Epithelial cell of esophagus (primary cell): ENCODE measurements around the gene KRT75.

Experiments used
- DNase-seq: peaks from one replicate; pipeline ENCODE4 v3.0.0; 2010; ENCODE audit warnings: low read depth
- H3K4me3 ChIP-seq: 2 replicates; pipeline ENCODE4 v1.5.1; 2011; ENCODE audit warnings: mild to moderate bottlenecking, low read length, control low read depth
- TF ChIP-seq, protein P1 (sequence below): IDR thresholded peaks from 2 replicates; pipeline ENCODE4 v1.5.1; 2011; ENCODE audit warnings: low read depth, mild to moderate bottlenecking, low read length, control low read depth, inconsistent platforms; ENCODE audit not compliant: insufficient read depth; ENCODE audit errors: missing control alignments

KRT75 gene

DNA sequence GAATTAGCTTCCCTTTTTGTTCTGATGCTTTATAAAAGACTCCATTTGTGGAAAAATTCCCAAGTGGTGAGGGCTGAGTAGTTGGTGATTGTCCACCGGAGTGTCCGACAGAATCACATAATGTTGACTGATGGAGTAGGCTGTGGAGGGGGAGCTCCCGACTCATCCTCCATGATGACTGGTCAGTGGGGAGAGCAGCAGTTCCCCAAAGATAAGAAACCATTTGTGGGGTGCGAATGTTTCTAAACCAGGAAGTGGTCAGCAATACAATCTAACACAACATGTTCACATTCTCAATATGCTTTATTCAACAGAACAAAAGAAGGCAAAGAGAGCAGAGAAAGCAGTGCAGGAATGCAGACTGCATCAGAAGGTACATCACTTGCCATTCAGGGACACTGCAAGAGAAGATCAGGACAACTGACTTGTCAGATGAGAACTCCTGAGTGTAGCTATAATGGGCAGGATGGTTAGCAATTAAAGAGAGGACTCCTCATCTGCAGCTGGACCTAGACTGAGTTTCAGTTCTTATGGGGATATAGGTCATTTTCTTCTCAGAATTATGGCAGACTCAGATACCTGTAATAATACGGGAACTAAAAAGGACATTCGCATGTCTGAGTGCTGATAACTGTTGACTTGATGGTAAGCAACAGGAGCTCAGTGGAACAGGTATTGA lies 12.3 kb upstream of the KRT75 start:
- peak; percentile 54 for DNase-seq
- TF ChIP-seq, protein P1, sequence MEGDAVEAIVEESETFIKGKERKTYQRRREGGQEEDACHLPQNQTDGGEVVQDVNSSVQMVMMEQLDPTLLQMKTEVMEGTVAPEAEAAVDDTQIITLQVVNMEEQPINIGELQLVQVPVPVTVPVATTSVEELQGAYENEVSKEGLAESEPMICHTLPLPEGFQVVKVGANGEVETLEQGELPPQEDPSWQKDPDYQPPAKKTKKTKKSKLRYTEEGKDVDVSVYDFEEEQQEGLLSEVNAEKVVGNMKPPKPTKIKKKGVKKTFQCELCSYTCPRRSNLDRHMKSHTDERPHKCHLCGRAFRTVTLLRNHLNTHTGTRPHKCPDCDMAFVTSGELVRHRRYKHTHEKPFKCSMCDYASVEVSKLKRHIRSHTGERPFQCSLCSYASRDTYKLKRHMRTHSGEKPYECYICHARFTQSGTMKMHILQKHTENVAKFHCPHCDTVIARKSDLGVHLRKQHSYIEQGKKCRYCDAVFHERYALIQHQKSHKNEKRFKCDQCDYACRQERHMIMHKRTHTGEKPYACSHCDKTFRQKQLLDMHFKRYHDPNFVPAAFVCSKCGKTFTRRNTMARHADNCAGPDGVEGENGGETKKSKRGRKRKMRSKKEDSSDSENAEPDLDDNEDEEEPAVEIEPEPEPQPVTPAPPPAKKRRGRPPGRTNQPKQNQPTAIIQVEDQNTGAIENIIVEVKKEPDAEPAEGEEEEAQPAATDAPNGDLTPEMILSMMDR = no peak

DNA sequence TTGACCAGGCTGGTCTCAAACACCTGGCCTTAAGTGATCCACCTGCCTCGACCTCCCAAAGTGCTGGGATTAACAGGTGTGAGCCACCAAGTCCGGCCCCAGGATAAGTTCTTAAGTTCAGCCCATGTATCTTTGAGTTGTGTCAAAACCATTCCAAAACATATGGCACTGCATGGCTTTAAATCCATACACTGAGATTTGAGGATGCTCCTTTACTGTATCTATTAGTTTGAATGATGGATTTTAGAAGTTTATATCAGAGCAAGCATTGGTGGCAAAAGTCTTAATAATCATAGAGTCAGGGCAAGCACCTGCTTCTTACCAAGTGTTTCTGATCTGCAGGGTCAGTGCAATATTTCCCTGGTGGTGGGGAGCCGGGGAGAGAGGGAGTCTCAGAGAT lies 11.7 kb upstream of the KRT75 start:
- TF ChIP-seq, protein P1 = no peak
- peak; percentile 69 for DNase-seq
- H3K4me3 ChIP-seq = no peak overlapping the region

More for the DNA sequence above, 12.3 kb upstream of the KRT75 start:
- no peak overlapping the region for H3K4me3 ChIP-seq

DNA sequence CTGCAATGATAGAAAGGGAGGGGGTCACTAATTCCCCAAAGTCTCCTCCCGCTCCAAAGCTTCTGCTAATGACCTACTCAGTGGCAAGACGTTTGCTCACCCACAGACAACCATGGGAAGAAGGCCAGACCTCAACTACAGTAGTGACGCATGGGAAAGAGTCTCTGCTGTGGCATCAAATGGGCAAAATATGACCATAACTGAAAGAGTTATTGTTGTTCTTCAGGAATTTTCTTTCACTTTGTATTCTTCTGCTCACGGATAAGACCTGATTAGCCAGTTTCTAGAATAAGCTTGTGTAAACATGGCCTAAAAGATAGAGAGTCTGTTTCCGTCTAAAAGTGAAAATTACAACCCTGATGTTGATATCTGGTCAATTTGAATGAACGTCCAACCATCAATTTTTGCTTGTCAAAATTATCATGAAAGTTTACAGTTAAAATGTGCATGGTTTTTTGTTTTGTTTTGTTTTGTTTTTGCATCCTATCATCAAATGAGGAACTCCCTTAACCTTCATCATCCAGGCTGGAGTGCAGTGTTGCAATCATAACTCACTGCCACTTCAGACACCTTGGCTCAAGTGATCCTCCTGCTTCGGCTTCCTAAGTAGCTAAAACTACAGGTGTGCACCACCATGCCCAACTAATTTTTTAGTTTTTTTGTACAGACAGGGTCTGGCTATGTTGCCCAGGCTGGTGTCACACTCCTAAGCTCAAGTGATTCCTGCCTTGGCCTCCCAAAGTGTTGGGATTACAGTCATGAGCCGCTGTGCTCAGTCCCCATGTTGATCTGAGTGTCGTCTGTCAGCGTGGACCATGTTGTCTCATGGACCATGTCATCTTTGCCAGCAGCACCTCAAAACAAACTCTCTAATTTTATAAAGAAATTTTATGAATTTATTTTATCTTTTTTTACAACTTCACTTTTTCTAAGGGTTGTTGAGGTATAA lies 10.8 kb upstream of the KRT75 start:
- TF ChIP-seq, protein P1 = no peak
- peak; percentile 85 for DNase-seq
- H3K4me3 ChIP-seq = no peak overlapping the region

DNA sequence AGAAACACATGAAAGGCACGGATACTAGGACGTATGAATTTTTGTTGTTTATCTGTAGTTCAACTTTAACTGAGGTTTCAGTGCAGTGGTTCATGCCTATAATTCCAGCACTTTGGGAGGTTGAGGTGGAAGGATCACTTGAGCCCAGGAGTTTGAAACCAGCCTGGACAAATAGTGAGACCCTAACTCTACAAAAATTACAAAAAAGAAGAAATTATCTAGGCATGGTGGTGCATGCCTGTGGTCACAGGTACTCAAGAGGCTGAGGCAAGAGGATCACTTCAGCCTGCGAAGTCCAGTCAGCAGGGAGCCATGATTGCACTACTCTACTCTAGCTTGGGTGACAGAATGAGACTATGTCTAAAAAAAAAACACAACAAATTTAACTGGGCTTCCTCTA lies 9.8 kb upstream of the KRT75 start:
- TF ChIP-seq, protein P1 = no peak

DNA sequence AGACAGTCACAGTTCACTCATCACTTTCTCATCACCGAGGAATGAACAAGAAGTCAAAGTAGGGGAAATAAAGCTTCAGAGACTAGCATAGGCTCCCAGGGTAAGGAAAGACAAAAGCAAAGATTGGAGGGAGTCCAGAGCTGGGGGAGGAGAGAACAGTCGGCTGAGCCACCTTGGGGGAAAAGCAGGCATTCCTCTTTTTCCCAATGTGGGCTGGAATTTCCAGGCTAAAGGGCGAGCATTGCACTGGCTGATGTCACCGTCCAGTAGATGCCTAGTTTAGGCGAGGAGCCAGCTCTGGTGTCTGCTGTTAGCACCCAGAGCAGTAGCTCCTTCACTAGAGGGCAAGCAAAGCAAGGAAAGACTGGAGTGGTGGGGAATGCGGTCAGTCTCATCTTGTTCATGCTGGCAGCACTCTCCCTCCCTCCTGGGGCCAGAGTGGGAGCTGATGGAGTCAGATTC lies 8.5 kb upstream of the KRT75 start:
- TF ChIP-seq, protein P1 = no peak
- DNase-seq = peak; percentile 95
- H3K4me3 ChIP-seq = no peak overlapping the region

More for the DNA sequence above, 9.8 kb upstream of the KRT75 start:
- no peak overlapping the region for H3K4me3 ChIP-seq
- no peak for DNase-seq

DNA sequence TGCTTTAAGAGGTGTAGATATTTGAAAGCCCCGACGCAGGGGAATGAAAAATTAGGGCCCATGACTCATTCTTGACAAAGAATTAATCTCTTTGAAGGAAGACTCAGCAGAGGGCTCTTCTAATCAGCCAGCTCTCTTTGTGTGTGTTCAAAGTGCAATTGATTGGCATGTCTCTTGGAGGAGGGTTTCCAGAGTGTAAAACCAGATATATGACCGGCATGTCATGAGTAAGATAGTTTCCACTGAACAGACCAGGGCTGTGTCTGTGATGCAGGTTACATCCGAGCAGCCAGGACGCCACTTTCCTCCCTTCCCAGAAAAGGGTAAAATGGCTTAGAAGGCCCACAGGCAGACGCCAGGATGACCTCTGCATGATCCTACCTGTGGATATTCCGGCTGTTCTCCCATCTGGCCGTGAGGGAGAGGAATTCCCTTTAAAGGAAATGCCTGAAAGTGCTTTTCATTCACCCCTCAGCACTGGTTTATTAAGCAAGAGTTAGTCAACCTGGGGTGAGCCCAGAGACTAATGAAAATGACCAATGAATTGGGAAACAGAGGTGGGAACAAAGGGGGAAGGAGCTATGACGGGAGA lies 7.2 kb upstream of the KRT75 start:
- TF ChIP-seq, protein P1 = no peak
- peak; percentile 95 for DNase-seq
- no peak overlapping the region for H3K4me3 ChIP-seq
